Esophagus muscularis mucosa (tissue), 4 donors: ENCODE measurements around the gene NDUFA11.

Source experiments
- CTCF ChIP-seq, 3 experiments: fragments of 200-600 bp in 2 of 3; fragments of 450-650 bp in 1 of 3; sonication (generic) in 2 of 3; IDR thresholded peaks; one replicate each; pipeline ENCODE4 v1.5.1; 2017 to 2019; ENCODE audit warnings: antibody characterized with exemption in 3 of 3, mild to moderate bottlenecking in 2 of 3, moderate library complexity in 1 of 3
- EP300 ChIP-seq: sonication (generic); formaldehyde crosslinking; IDR thresholded peaks from one replicate; pipeline ENCODE4 v1.6.1; 2017; ENCODE audit warnings: antibody characterized with exemption
- POLR2A ChIP-seq: fragments of 450-650 bp; IDR thresholded peaks from one replicate; pipeline ENCODE4 v1.6.1; 2017; ENCODE audit warnings: antibody characterized with exemption, moderate library complexity, mild to moderate bottlenecking, low read depth
- POLR2AphosphoS5 ChIP-seq, 2 donors: sonication (generic); formaldehyde crosslinking; IDR thresholded peaks; one replicate each; pipeline ENCODE4 v1.6.1; 2017; ENCODE audit warnings: antibody characterized with exemption in 2 of 2

- no peak for TF ChIP-seq EP300
- no peak for TF ChIP-seq POLR2A
- TF ChIP-seq CTCF (IDR thresholded peaks at IDR 0.05): no peak
- TF ChIP-seq POLR2AphosphoS5 (IDR thresholded peaks at IDR 0.05): peak in 1 of 2 donors; percentile 9
Observed at GRCh38 chr19:5951338-5951861, 47.8 kb upstream of the NDUFA11 start.
